Uterus (tissue), 4 donors: ENCODE measurements around the gene CNN2. TPM values are rescaled to one million over a fixed set of nuclear protein-coding genes. Genes with fewer than 3 reads are reported as not detected.

Source experiments
- DNase-seq, 2 donors: peaks; one replicate each; pipeline ENCODE4 v3.0.0-alpha.2; 2019 to 2020
- H3K27ac ChIP-seq, 2 donors: fragments of 200-600 bp; sonication (generic); 1 replicate in 1 of 2; 2 replicates in 1 of 2; pipeline ENCODE4 v1.5.1; 2016 to 2018
- H3K27me3 ChIP-seq, 2 donors: fragments of 200-600 bp; sonication (generic); one replicate each; pipeline ENCODE4 v1.5.1; 2018 to 2019; ENCODE audit warnings: control low read depth in 1 of 2
- H3K36me3 ChIP-seq, 2 donors: fragments of 200-600 bp; sonication (generic); one replicate each; pipeline ENCODE4 v1.5.1; 2019; ENCODE audit warnings: control low read depth in 1 of 2
- H3K4me1 ChIP-seq, 2 donors: fragments of 200-600 bp; sonication (generic); one replicate each; pipeline ENCODE4 v1.5.1; 2018 to 2019; ENCODE audit warnings: control low read depth in 1 of 2
- H3K4me3 ChIP-seq, 2 donors: fragments of 200-600 bp; sonication (generic); 1 replicate in 1 of 2; 2 replicates in 1 of 2; pipeline ENCODE4 v1.5.1; 2018 to 2019; ENCODE audit warnings: mild to moderate bottlenecking in 1 of 2
- H3K9me3 ChIP-seq, 2 donors: fragments of 200-600 bp; sonication (generic); one replicate each; pipeline ENCODE4 v1.5.1; 2019; ENCODE audit warnings: control low read depth in 1 of 2
- POLR2A ChIP-seq, 2 donors: fragments of 450-650 bp; IDR thresholded peaks; one replicate each; pipeline ENCODE4 v1.6.1; 2016; ENCODE audit warnings: antibody characterized with exemption in 2 of 2, mild to moderate bottlenecking in 1 of 2, moderate library complexity in 1 of 2
- intact Hi-C: fragments of 100-400 bp; cut with DNase I; formaldehyde crosslinking; loops from one replicate; pipeline ENCODE4 v1.15.1; 2023; ENCODE audit warnings: low total_unique reads
- total RNA-seq, 4 donors: library from RNA; depleted of rRNA in 3 of 4; stranded (reverse); fragments of >200 nt in 3 of 4; gene quantifications; one replicate each; pipeline versions ENCODE4 v1.1.0 to v1.2.4, GENCODE V29; 2014 to 2023
- TF ChIP-seq, protein P1 (sequence below), 4 experiments: fragments of 200-600 bp in 2 of 4; fragments of 450-650 bp in 2 of 4; sonication (generic) in 2 of 4; IDR thresholded peaks; one replicate each; pipeline ENCODE4 v1.5.1; 2016 to 2019; ENCODE audit warnings: antibody characterized with exemption in 4 of 4, mild to moderate bottlenecking in 2 of 4, moderate library complexity in 1 of 4
- donor health status: DM: yes; HTN: yes; CAD: no.

The CNN2 gene
- total RNA-seq, 4 donors from 2014 or later, result 14.3 to 186 (median 88.5) TPM

DNA sequence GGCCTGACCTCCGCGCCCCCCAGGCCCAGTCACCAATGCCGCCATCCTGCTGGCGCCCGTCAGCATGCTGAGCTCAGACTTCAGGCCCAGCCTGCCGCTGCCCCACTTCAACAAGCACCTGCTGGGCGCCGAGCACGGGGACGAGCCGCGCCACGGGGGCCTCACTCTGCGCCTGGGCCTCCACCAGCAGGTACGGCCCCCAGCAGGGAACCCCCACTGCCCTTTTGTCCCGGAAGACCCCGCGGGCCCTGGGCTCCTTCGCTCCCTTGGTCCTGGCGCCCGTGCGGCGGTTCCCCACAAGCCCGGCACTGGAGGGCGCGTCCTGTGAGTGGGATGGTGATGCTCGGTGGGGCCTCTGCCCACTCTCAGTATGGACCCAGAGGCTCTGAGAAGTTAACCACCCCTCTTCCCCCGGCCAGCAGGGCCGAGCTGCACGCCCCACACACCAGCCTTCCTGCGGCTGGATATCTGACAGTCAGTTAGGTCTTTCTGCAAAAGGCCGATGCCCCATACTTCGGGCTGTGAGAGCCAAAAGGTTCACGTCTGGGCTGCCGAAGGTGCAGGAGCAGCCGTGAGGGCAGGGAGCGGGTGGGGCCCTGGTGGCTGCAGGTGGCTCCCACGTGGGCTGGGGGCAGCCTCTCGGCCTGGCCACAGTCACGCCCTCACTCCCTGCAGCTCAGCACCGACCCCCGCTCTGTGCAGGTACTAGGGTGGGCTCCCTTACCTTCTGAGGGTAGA, 34.3 kb upstream of the CNN2 start:
- Histone ChIP-seq H3K27me3 (peaks cover 0 to 12% of the 10 kb centered on the region in 2 donors), H3K4me1 (no peaks in the 10 kb centered on the region), H3K36me3 (no peaks in the 10 kb centered on the region), H3K4me3 (no peak overlapping the region), H3K9me3 (no peaks in the 10 kb centered on the region), H3K27ac (no peak overlapping the region)
- no peak for TF ChIP-seq POLR2A (IDR thresholded peaks at IDR 0.05)
- TF ChIP-seq, protein P1, sequence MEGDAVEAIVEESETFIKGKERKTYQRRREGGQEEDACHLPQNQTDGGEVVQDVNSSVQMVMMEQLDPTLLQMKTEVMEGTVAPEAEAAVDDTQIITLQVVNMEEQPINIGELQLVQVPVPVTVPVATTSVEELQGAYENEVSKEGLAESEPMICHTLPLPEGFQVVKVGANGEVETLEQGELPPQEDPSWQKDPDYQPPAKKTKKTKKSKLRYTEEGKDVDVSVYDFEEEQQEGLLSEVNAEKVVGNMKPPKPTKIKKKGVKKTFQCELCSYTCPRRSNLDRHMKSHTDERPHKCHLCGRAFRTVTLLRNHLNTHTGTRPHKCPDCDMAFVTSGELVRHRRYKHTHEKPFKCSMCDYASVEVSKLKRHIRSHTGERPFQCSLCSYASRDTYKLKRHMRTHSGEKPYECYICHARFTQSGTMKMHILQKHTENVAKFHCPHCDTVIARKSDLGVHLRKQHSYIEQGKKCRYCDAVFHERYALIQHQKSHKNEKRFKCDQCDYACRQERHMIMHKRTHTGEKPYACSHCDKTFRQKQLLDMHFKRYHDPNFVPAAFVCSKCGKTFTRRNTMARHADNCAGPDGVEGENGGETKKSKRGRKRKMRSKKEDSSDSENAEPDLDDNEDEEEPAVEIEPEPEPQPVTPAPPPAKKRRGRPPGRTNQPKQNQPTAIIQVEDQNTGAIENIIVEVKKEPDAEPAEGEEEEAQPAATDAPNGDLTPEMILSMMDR (IDR thresholded peaks at IDR 0.05), result no peak
- DNase-seq, result peak in 1 of 2 donors; percentile 16
- intact Hi-C loops, result no loop called here

DNA sequence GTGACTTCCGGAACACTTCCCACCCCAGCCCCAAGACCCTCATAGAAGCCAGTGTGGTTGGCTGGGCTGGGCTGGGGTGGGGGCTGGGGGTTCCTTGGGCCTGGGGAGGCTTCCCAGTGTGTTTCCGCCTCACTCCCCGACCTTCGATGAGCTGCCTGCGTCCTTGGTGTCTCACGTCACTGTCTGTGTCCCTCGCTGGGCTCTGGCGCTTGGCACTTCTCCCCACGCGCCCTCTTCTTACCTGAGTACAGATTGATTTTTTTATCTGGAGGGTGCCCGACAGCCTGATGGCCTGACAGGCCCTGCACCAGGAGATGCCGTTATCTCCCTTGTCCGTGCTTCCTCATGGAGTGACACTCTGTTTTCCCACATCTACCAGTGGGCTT, 33.7 kb upstream of the CNN2 start:
- TF ChIP-seq, protein P1 (IDR thresholded peaks at IDR 0.05), result no peak
- TF ChIP-seq POLR2A (IDR thresholded peaks at IDR 0.05), result no peak
- intact Hi-C loops, result no loop called here
- peaks cover 0 to 12% of the 10 kb centered on the region in 2 donors for H3K27me3 ChIP-seq
- no peaks in the 10 kb centered on the region for H3K4me1 ChIP-seq
- H3K9me3 ChIP-seq, result no peaks in the 10 kb centered on the region
- H3K27ac ChIP-seq, result no peak overlapping the region
- H3K36me3 ChIP-seq, result no peaks in the 10 kb centered on the region
- H3K4me3 ChIP-seq, result no peak overlapping the region
- DNase-seq, result no peak

DNA sequence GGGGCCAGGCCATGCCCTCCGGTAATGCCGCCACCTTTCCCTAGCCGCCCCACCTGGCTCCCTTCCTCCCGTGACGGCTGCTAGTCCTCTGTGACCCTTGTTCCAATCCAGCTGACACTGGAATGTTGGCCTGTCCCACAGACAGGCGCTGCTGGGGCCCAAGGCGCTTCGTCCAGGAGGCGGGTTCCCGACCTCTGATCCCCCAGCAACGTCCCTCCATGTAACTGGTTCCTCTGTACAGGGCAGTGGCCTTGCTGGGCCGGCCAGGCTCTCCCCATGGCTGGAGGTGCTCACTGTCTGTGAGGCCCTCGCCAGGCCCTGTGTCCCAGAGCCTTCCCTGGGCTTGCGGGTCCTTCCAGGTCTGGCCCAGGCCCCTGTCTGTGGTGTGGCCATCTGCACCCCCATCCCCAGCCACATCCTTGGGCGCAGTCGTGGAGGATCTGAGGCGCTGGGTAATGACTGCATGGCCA, 33.0 kb upstream of the CNN2 start:
- no peak for TF ChIP-seq POLR2A (IDR thresholded peaks at IDR 0.05)
- TF ChIP-seq, protein P1 (IDR thresholded peaks at IDR 0.05), result no peak
- Histone ChIP-seq H3K9me3 (no peaks in the 10 kb centered on the region), H3K36me3 (no peaks in the 10 kb centered on the region), H3K4me3 (no peak overlapping the region), H3K27ac (no peak overlapping the region), H3K27me3 (peaks cover 7 to 14% of the 10 kb centered on the region in 2 donors), H3K4me1 (no peaks in the 10 kb centered on the region)
- intact Hi-C loops, result no loop called here
- no peak for DNase-seq

DNA sequence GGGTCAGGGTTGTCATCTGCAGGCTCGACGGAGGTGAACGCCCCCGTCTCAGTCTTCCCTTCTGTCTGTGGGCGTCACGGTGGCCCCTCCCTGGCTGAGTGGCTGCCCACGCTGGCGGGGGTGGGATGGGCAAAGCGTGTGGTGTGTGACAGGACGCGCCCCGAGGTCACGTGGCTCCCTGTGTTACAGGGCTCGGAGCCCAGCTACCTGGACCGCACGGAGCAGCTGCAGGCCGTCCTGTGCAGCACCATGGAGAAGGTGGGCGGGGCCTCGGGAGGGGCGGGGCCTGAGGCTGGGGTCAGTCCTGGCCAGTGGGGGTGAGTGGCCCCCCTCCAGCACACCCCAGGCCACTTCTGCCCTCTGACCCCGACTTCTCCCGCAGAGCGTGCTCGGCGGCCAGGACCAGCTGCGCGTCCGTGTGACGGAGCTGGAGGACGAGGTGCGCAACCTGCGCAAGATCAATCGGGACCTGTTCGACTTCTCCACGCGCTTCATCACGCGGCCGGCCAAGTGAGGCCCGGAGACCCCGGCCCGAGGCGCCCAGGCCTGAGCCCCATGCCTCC, 32.5 kb upstream of the CNN2 start:
- Histone ChIP-seq H3K27ac (no peak overlapping the region), H3K4me1 (no peaks in the 10 kb centered on the region), H3K4me3 (no peak overlapping the region), H3K9me3 (no peaks in the 10 kb centered on the region), H3K36me3 (no peaks in the 10 kb centered on the region), H3K27me3 (peaks cover 12 to 18% of the 10 kb centered on the region in 2 donors)
- TF ChIP-seq, protein P1 (IDR thresholded peaks at IDR 0.05), result no peak
- TF ChIP-seq POLR2A (IDR thresholded peaks at IDR 0.05), result no peak
- intact Hi-C loops, result no loop called here
- DNase-seq, result no peak

DNA sequence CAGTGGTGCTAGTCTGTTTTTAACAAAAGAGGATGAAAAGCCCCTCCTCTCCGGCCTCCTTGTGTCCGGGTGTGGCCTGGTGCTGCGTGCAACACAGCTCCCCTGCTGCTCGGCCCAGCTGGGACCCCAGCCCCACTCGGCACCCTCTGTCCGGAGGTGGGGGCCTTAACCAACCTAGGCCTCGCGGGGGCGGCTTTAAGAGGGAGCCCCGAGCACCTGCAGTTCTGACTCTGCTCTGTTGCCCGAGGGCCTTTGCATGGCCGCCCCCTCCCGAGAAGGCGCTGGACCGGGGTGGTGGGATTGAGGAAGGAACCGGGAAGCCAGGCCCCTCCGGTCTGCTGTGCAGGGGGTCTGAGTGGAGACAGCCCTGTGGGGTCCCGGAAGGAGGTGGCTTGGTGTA, 31.9 kb upstream of the CNN2 start:
- Histone ChIP-seq H3K36me3 (no peaks in the 10 kb centered on the region), H3K27me3 (peaks cover 18 to 24% of the 10 kb centered on the region in 2 donors), H3K4me3 (no peak overlapping the region), H3K27ac (no peak overlapping the region), H3K4me1 (no peaks in the 10 kb centered on the region), H3K9me3 (no peaks in the 10 kb centered on the region)
- no peak for DNase-seq
- TF ChIP-seq POLR2A (IDR thresholded peaks at IDR 0.05), result no peak
- TF ChIP-seq, protein P1 (IDR thresholded peaks at IDR 0.05), result no peak
- intact Hi-C loops, result no loop called here
